ENCODE measurements around the gene ARIH2.
A peak's percentile ranks its signal among the peaks of the same experiment; 100 is the strongest.

The ARIH2 gene

DNA sequence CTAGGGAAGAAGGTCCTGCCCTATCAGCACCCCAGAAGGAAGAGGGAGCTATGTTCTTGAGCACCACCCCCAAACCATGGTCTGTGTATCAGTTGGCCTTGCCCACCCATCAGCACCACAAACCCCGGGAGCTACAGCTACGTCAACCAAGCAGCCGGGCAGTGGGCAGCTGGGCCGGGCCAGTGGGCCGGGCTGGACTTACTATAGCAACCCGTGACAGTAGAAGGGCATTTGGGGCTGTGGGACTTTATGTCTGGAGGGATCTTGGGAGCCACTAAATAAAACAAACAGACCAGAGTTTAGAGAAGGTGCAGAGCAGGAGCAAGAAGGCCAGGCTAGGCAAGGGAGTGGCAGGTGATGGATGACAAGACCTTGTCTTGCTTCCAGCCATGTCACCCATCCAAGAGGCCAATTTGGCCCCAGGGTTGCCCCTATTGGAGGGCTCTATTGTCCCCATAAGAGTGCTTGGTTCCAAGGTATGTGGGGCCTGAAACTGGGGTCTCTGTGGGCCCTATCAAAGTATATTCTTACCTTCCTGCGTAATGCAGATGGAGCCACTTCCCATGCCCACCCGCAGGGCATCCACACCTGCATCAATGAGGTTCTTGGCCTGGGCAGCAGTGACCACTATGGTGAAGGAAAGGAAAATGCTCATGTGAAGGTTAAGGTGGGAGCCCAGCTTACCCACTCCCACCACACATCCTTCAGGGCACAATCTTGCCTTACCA lies 107.3 kb downstream of the ARIH2 start:
- Histone ChIP-seq H3K9me3 (ENCODE audit: severe bottlenecking) (no peaks in the 10 kb centered on the region), H3K27ac (ENCODE audit: poor library complexity, severe bottlenecking) (no peak overlapping the region), H3K4me3 (ENCODE audit: severe bottlenecking) (no peak overlapping the region), H3K27me3 (ENCODE audit: insufficient read depth, poor library complexity, severe bottlenecking) (no peaks in the 10 kb centered on the region), H3K4me1 (ENCODE audit: insufficient read depth, poor library complexity, severe bottlenecking) (peaks cover 5% of the 10 kb centered on the region), H3K36me3 (ENCODE audit: low read depth) (peaks cover 63% of the 10 kb centered on the region)
- DNase-seq (ENCODE audit: low spot score) (no peak), ATAC-seq (ENCODE audit: low read depth) (no peak)
- no peak for TF ChIP-seq CTCF (IDR thresholded peaks at IDR 0.05; ENCODE audit: poor library complexity, severe bottlenecking)

GRCh38 chr3:49026536-49026935 lies 107.9 kb downstream of the ARIH2 start:
- Histone ChIP-seq H3K27ac (ENCODE audit: poor library complexity, severe bottlenecking) (no peak overlapping the region), H3K9me3 (ENCODE audit: severe bottlenecking) (no peaks in the 10 kb centered on the region), H3K4me3 (ENCODE audit: severe bottlenecking) (no peak overlapping the region), H3K4me1 (ENCODE audit: insufficient read depth, poor library complexity, severe bottlenecking) (peaks cover 5% of the 10 kb centered on the region), H3K36me3 (ENCODE audit: low read depth) (peaks cover 68% of the 10 kb centered on the region), H3K27me3 (ENCODE audit: insufficient read depth, poor library complexity, severe bottlenecking) (no peaks in the 10 kb centered on the region)
- no peak for ATAC-seq (ENCODE audit: low read depth)
- DNase-seq (ENCODE audit: low spot score), result no peak
- TF ChIP-seq CTCF (IDR thresholded peaks at IDR 0.05; ENCODE audit: poor library complexity, severe bottlenecking), result no peak

GRCh38 chr3:49027634-49028033 lies 109.0 kb downstream of the ARIH2 start:
- Histone ChIP-seq H3K36me3 (ENCODE audit: low read depth) (peaks cover 79% of the 10 kb centered on the region), H3K27ac (ENCODE audit: poor library complexity, severe bottlenecking) (peak overlapping the region; percentile 52)
- ATAC-seq (ENCODE audit: low read depth), result no peak

DNA sequence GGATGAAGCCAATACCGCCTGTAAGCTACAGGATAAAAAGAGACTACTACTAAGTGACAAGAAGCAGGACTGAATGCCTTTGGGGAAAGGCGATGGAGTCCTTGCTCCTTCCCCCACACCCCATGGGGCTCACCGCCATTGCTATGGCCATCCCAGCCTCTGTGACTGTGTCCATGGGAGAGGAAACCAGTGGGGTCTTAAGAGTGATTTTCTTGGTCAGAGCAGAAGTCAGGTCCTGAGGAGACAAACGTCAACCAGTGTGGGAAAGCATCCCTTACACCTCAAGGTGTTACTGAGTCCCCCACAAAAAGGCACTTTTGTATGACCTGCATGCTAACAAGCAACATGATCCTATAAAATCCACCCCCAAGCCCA lies 109.6 kb downstream of the ARIH2 start:
- peaks cover 79% of the 10 kb centered on the region for H3K36me3 ChIP-seq (ENCODE audit: low read depth)

More at GRCh38 chr3:49027634-49028033, 109.0 kb downstream of the ARIH2 start:
- no peak for TF ChIP-seq CTCF (IDR thresholded peaks at IDR 0.05; ENCODE audit: poor library complexity, severe bottlenecking)
- DNase-seq (ENCODE audit: low spot score), result no peak
- Histone ChIP-seq H3K27me3 (ENCODE audit: insufficient read depth, poor library complexity, severe bottlenecking) (no peaks in the 10 kb centered on the region), H3K4me3 (ENCODE audit: severe bottlenecking) (no peak overlapping the region), H3K9me3 (ENCODE audit: severe bottlenecking) (no peaks in the 10 kb centered on the region), H3K4me1 (ENCODE audit: insufficient read depth, poor library complexity, severe bottlenecking) (peaks cover 5% of the 10 kb centered on the region)

More for the DNA sequence above, 109.6 kb downstream of the ARIH2 start:
- Histone ChIP-seq H3K9me3 (ENCODE audit: severe bottlenecking) (no peaks in the 10 kb centered on the region), H3K27ac (ENCODE audit: poor library complexity, severe bottlenecking) (peak overlapping the region; percentile 52), H3K4me1 (ENCODE audit: insufficient read depth, poor library complexity, severe bottlenecking) (peaks cover 5% of the 10 kb centered on the region), H3K27me3 (ENCODE audit: insufficient read depth, poor library complexity, severe bottlenecking) (no peaks in the 10 kb centered on the region), H3K4me3 (ENCODE audit: severe bottlenecking) (peak overlapping the region; percentile 65)
- DNase-seq (ENCODE audit: low spot score), result no peak
- no peak for TF ChIP-seq CTCF (IDR thresholded peaks at IDR 0.05; ENCODE audit: poor library complexity, severe bottlenecking)
- no peak for ATAC-seq (ENCODE audit: low read depth)

Data from RWPE2 (cell line).